GM18502 (cell line): ENCODE measurements around the gene PTAR1.
"Not testable (repeated sequence)": the region's sequence is repeated elsewhere in the genome, so short reads cannot be mapped to it uniquely, and the experiment has no call there.

Experiments
- ATAC-seq: cut with Tn5 transposase; IDR thresholded peaks from one replicate; pipeline ENCODE4 v1.9.1; 2021; ENCODE audit warnings: mild to moderate bottlenecking; ENCODE audit not compliant: unreplicated experiment, poor library complexity

Gene PTAR1, protein sequence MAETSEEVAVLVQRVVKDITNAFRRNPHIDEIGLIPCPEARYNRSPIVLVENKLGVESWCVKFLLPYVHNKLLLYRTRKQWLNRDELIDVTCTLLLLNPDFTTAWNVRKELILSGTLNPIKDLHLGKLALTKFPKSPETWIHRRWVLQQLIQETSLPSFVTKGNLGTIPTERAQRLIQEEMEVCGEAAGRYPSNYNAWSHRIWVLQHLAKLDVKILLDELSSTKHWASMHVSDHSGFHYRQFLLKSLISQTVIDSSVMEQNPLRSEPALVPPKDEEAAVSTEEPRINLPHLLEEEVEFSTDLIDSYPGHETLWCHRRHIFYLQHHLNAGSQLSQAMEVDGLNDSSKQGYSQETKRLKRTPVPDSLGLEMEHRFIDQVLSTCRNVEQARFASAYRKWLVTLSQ

DNA sequence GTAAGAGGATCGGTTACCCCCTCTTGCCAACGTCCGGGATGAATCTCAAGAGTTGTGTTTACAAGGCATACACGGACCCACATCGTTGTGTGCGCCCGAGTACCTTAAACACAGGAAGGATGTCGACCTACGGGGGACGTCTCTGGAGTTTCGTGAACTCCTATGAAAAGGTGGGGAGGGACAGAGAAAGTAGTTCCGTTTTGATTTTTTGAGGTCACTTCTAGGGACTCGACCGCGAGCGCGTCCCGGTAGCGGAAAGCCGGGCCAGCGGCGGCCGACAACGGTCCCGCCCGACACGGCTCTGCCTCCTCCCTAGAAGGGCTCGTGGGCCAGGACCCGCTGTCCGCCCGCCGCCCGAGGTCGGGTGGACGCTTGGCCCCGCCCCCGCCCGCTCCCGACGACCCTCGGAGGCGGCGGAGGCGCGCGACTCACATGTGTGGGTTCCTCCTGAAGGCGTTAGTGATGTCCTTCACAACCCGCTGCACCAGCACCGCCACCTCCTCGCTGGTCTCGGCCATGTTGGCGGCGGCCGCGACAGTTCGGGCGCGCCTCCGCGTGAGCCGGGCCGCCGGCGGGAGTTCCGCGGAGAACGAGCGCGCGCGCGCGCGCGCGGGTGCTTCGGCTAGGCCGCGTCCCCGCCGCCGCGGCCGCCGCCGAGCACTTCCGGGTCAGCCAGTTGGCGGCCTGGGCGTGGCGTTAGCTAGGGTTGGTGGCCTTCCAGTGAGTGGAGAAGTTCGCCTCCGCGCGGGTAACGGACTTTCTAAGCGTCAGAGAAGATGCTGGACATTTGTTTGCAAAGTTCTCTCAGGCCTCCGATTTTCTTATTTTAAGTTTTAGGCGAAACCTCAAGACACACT is at the start of gene PTAR1:
TSS of gene PTAR1 (minus strand) at position 591 of the 857 bp plus-strand sequence. CDS start at position 518, 73 bp downstream.
- peak; percentile 89 for ATAC-seq

DNA sequence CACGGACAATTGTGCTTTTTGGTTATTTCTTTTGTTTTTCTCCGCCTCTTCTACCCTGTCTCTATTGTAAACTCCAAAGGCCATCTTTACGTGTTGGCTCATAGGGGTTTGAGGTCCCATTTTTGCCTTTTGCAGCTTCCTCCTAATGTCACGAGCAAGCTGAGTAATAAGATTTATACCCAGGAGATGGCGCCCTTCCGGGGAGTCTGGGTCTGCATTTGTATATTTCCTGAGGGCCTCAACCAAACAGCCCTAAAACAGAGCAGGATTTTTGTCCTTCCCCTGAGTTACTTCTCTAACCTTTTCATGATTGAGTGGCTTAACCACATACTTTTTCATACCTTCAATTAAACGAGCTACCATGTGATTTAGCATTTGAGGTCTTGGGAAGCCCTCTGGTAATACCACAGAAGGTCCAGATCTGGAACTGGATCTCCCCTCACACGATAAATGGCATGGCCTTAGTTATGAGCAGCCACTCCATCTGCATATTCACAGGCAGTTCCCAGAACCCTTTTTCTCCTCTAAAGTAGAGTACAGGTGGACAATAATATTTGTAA is 49.6 kb upstream of the PTAR1 start:
- ATAC-seq = no peak

DNA sequence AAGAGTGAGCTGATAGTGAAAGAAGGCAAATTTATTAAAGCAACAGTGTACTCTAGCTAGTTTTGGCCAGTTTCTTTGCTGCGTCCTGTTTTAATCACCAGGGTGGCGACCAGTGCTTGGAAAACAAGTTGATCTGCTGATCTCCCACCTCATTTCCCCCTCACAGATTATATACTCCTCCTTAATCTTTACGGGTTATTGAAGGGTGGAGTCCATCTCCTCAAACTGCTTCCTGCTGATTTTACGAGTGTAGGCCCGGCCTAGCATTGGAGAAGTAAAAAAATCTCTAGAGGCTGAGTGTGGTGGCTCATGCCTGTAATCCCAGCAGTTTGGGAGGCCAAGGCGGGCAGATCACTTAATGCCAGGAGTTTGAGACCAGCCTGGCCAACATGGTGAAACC is 46.8 kb upstream of the PTAR1 start:
- ATAC-seq = no peak

DNA sequence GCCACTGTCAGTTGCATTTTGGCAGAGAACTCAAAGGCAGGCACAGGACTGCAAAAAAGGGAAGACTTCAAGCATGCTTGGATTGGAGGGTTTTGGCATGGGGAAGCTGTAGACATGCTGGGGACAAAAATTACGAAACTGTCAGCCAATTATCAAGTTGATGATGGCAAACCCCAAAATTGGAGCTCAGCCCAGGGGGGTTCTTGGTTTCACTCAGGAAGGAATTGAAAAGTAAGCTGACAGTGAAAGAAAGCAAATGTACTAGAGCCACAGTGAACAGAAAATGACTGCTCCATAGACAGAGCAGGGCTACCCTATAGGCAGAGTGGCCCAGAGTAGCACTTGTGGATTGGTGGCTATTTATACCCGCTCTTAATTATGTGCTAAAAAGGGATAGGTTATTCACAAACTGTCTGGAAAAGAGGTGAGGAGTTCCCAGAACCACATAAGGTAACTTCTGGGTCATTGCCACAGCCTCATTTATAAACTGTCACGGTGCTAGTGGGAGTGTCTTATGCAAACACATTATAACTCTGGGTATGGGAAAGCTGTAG is 46.2 kb upstream of the PTAR1 start:
- ATAC-seq = no peak

DNA sequence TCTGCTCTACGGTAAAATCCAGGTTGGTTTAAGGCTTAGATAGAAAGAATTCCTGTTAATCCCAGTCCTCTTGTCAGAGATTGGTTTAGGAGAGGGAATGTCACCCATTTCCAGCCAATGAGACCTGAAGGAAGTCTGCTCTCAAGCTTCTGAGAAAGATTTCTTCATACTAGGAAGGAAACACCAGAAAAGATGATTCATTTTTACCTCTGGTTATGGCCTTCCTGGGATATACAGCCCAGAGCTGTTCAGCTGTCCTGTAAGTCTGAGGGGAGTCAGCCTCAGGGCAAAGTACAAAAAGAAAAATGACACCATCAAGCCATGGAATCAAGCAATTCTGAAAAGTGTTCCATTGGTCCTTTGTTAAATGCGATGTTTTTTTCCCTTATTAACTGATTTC is 42.2 kb upstream of the PTAR1 start:
- no peak for ATAC-seq

DNA sequence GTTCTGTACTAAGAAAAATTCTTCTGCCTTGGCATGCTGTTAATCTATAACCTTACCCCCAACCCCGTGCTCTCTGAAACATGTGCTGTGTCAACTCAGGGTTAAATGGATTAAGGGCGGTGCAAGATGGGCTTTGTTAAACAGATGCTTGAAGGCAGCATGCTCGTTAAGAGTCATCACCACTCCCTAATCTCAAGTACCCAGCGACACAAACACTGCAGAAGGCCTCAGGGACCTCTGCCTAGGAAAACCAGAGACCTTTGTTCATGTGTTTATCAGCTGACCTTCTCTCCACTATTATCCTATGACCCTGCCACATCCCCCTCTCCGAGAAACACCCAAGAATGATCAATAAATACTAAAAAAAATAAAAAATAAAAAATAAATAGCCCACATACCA is 40.2 kb upstream of the PTAR1 start:
- not testable (repeated sequence) for ATAC-seq

DNA sequence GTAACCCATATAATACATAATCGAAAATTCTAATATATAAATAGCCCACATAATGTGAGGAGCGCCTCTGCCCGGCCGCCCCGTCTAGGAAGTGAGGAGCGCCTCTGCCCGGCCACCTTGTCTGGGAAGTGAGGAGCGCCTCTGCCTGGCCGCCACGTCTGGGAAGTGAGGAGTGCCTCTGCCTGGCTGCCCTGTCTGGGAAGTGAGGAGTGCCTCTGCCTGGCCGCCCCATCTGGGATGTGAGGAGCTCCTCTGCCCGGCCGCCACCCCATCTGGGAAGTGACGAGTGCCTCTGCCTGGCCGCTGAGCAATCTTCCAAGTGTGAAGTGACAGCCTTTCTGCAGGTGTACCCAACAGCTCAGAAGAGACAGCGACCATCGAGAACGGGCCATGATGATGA is 39.7 kb upstream of the PTAR1 start:
- not testable (repeated sequence) for ATAC-seq

DNA sequence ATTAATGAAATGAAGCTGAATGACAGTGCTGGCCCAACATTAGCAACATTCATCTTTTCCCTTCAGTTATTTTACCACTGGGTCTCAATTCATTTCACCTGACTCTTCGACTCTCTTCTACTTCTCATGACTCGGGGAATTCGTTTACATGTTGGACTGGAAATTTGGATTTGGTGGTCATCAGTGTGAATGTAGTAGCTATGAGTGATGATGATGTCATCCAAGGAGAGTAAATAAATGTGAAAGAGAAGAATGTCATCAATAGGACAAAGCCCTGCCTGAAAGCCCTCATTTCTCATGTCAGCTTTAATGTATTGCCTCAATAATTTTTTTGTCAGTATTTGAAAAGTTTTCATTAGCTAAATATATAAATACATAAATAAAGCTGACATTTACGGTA is 38.9 kb upstream of the PTAR1 start:
- no peak for ATAC-seq

DNA sequence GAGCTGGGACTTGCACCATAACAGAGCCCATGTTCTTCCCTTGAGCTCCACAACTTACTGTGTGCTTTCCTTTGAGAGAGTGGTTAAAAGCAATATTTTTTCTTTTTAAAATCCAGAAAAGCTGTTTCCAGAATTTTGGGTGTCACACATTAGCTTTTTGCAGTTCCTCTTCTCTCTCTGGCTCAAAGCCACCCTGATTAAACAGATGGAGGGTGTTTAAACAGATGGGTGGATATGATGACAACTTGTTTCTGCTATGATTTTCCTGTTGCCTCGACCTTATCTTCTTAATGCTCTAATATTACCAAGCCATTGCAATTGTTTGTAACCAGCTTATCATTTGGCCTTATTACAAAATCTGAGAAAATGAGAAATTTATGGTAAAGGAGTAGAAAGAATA is 37.9 kb upstream of the PTAR1 start:
- no peak for ATAC-seq

DNA sequence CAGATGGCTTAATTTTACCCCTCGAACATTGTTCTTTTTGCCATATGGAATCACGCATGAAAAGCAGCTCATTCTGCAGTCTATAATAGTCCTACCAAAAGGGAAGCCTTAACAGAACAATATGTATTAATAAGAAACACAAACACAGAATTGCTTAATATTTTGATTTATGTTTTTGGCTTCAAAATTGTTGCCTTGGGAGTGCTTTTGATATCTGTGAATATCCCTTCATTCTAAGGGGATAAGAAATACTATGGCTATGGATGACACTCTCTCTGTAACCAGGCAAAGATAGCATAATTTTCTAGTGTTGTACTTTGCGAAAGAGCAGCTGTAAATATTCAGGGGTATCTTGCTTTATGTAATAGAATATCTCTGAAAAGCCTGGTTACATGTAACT is 34.5 kb upstream of the PTAR1 start:
- ATAC-seq = no peak

DNA sequence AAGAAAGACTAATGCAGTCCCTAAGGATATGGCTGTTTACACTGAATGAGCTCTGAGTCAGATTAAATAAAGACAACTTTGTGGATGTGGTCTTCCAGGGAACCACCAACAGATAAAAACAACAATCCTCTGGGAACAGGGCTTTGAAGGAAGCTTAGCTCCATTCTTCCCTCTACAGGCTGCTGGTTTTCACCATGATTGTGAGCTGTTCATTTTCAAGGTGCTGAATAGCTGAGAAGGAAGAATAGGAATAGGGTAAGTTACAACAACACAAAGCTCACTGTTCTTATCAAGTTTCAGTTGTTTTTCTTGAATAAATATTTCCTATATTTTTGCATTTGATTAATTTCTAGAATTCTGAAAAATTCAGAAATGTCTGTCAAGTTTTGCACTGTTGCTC is 25.9 kb upstream of the PTAR1 start:
- ATAC-seq = no peak

DNA sequence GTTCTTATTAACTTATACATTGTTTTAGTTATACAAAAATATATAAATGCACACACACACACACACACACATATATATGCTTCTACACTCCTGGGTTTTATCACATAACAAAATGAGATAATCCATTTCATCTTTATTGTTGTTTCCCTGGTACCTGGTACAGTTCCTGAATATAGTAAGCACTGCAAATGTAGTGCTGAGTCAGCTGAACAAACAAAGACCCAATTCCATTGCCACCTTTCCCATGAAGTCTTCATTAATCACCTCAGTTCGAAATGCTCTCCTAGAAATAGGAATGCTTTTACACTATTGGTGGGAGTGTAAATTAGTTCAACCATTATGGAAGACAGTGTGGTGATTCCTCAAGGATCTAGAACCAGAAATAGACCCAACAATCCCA is 13.4 kb upstream of the PTAR1 start:
- ATAC-seq = no peak

DNA sequence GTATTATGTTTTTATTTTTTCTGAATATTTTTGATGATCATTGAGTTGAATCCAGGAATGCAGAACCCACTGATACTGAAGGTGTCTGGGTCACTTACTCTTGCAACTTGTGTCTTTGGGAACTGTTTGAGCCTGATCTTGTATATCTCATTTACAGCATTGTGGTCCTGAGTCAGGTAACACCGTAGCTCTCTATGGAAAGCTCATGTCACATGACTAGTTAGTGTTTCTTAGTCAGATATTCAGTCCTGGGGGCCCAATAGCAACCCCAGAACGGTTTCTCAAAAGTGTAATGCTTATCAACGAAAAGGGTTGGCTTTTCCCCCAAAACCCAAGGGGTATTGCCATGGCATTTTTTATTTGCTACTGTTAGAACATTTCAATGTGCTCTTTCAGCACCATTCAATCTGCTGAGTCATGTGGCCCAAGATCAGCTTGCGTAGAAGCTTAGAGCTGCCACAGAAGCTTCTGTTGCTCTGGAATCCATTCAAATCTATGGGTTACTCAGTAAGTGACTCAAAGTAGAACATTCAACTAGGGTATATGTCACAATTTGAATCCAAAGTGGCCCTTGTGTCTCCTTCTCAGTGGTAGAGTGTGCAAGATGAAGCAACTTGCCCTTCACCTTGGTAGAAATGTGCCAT is 12.1 kb upstream of the PTAR1 start:
- ATAC-seq = no peak

DNA sequence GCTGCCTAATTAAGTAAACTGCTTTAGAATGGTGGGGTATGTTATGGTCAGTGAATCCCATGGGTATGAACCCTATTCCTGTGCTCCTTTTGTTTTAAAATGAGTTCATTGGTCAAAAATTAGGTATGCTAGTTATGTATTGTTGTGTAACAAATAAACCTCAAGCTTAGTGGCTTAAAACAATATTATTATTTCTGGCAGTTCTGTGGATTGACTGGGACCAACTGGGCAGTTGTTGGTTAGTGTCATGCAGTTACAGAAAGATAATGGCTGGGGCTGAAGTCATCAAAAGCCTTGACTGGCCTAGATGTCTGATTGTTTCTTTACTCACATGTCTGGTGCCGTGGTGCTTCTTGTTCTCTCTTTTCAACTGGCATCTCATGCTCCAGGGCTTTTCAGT is 8.9 kb upstream of the PTAR1 start:
- no peak for ATAC-seq

DNA sequence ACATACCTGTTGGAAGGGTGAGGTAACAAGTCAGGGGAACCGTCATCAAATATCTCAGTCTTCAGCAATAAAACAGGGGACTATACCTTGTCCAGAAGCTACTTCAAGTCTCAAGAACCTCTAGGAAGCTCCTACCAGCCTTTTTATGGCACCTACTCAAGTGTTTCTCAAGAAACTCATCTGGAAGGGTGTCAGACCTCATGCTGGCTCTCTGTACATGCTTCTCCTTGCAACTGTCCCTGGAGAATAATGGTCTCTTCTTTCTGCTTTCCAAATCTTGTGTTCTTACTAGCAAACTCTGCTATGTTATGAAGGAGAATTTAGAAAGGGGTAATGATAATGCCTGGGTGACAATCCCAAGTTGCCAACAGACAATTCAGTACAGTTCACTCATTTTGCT is 8.3 kb upstream of the PTAR1 start:
- no peak for ATAC-seq

DNA sequence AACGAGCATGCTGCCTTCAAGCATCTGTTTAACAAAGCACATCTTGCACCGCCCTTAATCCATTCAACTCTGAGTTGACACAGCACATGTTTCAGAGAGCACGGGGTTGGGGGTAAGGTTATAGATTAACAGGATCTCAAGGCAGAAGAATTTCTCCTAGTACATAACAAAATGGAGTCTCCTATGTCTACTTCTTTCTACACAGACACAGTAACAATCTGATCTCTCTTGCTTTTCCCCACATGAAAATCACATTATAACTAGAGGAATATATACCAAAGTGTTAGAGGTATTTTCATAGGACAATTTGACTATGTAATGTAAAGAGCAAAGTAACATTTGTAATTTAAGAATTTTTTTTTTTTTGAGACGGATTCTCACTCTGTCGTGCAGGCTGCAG is 4.1 kb upstream of the PTAR1 start:
- ATAC-seq = not testable (repeated sequence)

DNA sequence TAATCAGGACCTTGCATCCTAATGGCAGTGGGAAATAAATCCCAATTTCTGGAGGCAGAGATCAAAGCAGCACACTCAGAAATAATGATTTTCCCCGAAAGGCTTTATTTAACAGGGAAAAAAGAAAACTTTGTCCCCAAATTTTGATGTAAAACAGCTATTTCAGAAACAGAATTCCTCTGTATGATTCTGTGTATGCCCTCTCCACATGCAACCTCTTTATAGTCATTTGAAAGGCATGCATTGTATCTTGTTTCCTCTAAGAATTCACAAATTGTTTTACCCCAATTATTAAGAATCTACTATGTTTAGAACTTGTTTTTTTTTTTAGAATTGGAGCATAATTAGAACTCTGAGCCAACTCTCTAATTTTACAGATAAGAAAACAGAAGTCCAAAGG is 2.7 kb upstream of the PTAR1 start:
- ATAC-seq = no peak

DNA sequence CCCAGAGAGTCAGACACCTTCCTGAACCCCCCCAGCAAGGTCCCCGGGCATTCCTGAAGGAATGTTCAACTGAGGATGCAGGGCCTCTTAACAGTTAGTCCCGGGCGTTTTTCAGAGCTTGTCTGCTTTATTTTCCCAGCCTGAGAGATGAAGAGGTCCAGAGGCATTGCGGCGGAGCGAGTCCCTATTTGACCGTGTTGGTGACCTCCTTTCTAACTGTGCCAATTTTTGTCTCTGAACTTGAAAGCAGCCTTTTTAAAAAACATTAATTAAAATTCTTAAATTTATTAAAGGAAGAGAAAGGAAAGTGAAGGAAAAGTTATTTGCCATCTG is 433 bp upstream of the PTAR1 start:
- peak; percentile 2 for ATAC-seq

DNA sequence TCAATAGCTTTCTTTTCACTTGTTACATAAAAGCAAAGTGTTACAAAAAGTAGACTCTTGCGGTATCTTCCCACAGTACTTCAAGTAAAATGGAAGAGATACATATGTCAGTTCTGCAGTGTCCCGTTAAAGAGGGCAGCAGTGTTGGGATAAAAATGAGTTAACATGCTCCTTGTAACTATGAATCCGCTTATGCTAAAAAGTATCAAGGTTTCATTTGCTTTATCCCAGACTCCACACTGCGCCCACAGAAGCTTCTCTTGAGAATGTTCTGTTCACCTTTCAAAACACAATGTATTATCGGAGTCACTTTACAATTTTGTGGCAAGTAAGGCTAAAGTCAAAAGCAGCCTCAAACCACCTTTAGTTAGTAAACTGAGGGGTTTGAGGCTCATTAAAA is 790 bp downstream of the PTAR1 start:
- ATAC-seq = peak; percentile 2

DNA sequence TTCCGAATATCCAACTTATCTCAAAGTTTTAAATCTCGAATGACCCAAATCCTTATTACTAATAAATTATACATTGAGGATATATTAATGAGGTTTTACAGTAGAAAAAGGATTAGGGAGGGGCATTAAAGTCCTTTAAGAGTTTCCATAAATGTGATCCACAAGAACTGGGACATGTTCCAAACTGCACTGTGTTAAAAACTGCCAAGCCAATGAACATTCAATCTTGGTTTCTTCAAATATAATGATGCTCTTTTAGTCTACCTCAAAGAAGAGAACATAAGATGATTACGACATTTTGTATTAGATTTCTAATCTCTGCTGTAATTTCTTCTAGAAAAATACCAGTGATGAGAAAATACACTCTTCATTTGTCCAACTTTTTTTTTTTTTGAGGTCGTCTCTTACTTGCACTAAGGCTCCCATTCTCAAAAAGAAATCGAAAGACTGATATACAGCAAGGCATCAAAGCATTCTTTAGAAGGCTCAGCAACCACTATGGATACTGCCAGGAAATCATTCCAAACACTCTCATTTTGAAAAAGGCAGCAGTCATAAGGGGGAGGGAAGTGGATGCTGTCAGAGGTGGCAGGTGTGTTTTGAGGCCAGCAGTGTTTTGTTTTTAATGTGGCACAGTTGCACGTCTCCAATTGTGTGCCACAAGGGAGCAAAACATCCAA is 1.7 kb downstream of the PTAR1 start:
- no peak for ATAC-seq
